ENCODE data around the gene NDUFB4. TPM values are rescaled to one million over a fixed set of nuclear protein-coding genes. Genes with fewer than 3 reads are reported as not detected.

Gene NDUFB4
- total RNA-seq, 4 donors from 2014 or later = 17.8 to 203 (median 91.8) TPM

DNA sequence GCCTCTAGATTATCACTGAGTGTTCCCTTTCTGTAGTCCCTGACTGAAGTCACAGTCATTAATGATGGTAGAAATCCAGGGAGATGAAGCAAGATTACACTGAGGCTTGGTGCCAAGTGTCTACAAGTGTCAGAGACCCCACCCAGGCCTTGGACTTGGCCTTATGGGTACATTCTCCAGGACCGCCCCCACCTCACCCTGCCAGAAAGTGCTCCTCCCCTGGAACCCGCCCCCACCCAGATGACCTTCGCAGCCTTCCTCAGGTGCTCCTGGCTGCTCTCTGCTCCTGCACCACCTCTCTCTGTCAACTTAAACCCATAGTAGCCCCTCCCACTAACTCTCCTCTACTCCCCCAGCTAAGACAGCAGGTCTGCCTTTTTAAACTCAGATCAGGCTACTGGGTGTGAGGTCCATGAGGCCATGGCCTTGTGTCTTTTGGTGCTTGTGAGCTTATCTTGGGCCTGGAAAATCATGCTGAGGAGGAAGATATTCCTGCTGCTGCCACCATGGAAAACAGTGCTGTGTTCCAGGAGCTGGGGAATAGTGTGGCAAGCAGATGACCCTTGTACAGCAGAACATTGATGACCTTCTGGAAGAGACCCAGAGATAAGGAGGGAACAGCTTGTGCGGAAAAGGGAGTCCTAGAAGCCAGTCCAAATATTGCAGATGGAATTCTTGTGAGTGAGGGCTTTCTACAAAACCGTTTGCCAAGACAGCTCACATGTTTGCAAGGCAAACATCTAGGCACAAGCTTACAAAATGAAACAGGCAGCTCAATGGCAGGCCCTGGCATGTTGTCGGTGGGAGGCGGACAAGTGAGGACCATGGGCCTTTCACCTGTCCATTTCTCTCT lies 40.3 kb upstream of the NDUFB4 start:
- Histone ChIP-seq H3K4me1 (peaks cover 0 to 10% of the 10 kb centered on the region in 2 donors), H3K9me3 (no peaks in the 10 kb centered on the region), H3K27me3 (no peaks in the 10 kb centered on the region), H3K4me3 (no peak overlapping the region), H3K27ac (peak overlapping the region in 1 of 2 donors; percentile 15), H3K36me3 (no peaks in the 10 kb centered on the region)
- DNase-seq = no peak
- TF ChIP-seq, protein P1, sequence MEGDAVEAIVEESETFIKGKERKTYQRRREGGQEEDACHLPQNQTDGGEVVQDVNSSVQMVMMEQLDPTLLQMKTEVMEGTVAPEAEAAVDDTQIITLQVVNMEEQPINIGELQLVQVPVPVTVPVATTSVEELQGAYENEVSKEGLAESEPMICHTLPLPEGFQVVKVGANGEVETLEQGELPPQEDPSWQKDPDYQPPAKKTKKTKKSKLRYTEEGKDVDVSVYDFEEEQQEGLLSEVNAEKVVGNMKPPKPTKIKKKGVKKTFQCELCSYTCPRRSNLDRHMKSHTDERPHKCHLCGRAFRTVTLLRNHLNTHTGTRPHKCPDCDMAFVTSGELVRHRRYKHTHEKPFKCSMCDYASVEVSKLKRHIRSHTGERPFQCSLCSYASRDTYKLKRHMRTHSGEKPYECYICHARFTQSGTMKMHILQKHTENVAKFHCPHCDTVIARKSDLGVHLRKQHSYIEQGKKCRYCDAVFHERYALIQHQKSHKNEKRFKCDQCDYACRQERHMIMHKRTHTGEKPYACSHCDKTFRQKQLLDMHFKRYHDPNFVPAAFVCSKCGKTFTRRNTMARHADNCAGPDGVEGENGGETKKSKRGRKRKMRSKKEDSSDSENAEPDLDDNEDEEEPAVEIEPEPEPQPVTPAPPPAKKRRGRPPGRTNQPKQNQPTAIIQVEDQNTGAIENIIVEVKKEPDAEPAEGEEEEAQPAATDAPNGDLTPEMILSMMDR (IDR thresholded peaks at IDR 0.05) = no peak
- TF ChIP-seq POLR2A (IDR thresholded peaks at IDR 0.05) = no peak
- intact Hi-C loops (cut with DNase I; ENCODE audit: low total_unique reads) = no loop called here

DNA sequence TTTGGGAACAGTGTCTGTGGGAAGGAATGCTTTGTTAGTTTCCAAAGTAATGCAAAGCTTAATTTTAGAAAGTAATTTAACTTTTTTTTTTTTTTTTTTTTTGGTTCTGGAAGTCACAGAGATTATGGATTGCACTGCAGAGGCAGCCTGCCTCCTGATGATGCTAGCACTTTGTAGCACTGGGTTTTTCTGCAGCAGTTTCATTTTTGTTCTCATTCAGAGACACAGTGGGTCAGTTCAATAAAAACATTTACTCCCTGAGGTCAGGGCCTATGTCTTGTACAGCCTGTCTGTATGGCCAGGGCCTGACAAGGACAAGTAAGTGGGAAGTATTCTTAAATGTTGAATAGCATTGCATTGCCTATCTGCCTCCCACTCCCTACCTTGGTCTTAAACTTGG lies 39.0 kb upstream of the NDUFB4 start:
- Histone ChIP-seq H3K4me3 (no peak overlapping the region), H3K27ac (no peak overlapping the region), H3K4me1 (peaks cover 0 to 10% of the 10 kb centered on the region in 2 donors), H3K27me3 (no peaks in the 10 kb centered on the region), H3K9me3 (no peaks in the 10 kb centered on the region), H3K36me3 (no peaks in the 10 kb centered on the region)
- no peak for TF ChIP-seq POLR2A (IDR thresholded peaks at IDR 0.05)
- TF ChIP-seq, protein P1 (IDR thresholded peaks at IDR 0.05) = no peak
- intact Hi-C loops (cut with DNase I; ENCODE audit: low total_unique reads) = no loop called here
- DNase-seq = no peak

DNA sequence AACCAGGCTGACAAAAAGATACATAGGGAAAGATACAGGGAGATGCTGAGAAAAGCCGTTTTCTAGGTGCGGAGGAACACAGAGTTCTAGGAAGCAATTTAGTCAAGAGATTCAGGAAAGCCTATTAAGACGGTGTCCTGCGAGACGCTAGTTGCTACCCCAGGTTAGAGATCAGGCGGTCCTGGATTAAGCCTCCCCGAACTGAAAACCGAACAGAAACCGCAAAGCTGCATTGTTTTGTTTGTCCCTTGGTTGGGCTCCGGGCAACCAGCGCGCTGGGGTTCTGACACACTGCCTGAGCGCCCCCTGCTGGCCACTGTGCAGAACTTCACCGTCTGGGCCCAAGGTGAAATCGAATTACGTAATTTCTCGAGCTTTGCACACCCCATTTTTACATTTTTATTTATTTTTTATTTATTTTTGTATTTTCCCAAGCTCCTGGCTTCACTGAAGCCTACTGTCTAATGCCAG lies 37.3 kb upstream of the NDUFB4 start:
- TF ChIP-seq, protein P1 (IDR thresholded peaks at IDR 0.05) = peak; percentile 86 to 99 (median 98)
- TF ChIP-seq POLR2A (IDR thresholded peaks at IDR 0.05) = no peak
- Histone ChIP-seq H3K4me1 (peaks cover 0 to 10% of the 10 kb centered on the region in 2 donors), H3K27ac (peak overlapping the region; percentile 86 to 93), H3K4me3 (peak overlapping the region; percentile 43 to 48), H3K27me3 (no peaks in the 10 kb centered on the region), H3K9me3 (no peaks in the 10 kb centered on the region), H3K36me3 (no peaks in the 10 kb centered on the region)
- peak; percentile 90 to 91 for DNase-seq
- intact Hi-C loops (cut with DNase I; ENCODE audit: low total_unique reads) = no loop called here

DNA sequence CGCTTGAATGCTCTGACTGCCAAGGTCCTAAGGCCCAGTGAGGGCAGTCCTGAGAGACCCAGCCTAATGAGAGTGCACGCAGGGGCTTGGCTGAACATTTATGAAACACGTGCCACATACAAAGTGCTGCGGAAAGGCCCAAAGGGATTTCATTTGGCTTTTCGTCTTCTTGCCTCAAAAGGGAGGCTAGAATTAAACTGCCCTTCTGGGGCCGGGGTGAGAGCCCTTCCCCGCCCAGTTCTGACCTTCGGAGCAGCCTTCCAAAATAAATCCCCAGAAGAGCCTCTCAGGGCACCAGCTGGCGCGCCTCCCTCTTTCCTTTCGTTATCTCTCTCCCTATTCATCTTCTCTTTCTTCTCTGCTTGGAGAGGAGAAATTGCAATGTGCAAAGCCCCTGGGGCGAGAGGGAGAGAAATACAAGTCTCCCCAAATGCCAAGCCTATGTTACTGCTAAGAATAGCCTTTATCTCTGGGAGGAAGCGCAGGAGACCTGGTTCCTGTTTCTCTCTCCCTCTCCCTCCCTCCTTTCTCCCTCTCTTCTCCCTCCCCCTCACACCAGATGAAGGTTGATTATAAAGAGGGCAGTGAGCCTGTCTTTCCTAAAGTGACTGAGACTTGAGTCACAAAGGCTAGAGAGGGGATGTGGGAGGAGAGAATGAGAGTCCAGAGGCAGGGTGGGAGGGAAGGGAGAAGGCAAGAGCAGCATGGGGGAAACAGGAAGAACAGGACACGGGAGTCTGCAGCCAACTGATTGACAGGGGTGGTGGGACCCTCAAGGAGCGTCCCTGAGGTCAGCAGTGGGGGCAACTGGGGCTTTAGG lies 36.7 kb upstream of the NDUFB4 start:
- H3K36me3 ChIP-seq = no peaks in the 10 kb centered on the region
- peak overlapping the region; percentile 43 to 48 for H3K4me3 ChIP-seq
- intact Hi-C loops (cut with DNase I; ENCODE audit: low total_unique reads) = no loop called here
- H3K4me1 ChIP-seq = peaks cover 0 to 10% of the 10 kb centered on the region in 2 donors
- H3K27ac ChIP-seq = peak overlapping the region; percentile 86 to 93
- DNase-seq = peak in 1 of 2 donors; percentile 63
- no peak for TF ChIP-seq POLR2A (IDR thresholded peaks at IDR 0.05)
- TF ChIP-seq, protein P1 (IDR thresholded peaks at IDR 0.05) = peak in 1 of 4 experiments; percentile 13
- H3K9me3 ChIP-seq = no peaks in the 10 kb centered on the region
- no peaks in the 10 kb centered on the region for H3K27me3 ChIP-seq
